ENCODE data around the gene AMER3.
"Not testable (repeated sequence)": the region's sequence is repeated elsewhere in the genome, so short reads cannot be mapped to it uniquely, and the experiment has no call there.

The AMER3 gene, protein sequence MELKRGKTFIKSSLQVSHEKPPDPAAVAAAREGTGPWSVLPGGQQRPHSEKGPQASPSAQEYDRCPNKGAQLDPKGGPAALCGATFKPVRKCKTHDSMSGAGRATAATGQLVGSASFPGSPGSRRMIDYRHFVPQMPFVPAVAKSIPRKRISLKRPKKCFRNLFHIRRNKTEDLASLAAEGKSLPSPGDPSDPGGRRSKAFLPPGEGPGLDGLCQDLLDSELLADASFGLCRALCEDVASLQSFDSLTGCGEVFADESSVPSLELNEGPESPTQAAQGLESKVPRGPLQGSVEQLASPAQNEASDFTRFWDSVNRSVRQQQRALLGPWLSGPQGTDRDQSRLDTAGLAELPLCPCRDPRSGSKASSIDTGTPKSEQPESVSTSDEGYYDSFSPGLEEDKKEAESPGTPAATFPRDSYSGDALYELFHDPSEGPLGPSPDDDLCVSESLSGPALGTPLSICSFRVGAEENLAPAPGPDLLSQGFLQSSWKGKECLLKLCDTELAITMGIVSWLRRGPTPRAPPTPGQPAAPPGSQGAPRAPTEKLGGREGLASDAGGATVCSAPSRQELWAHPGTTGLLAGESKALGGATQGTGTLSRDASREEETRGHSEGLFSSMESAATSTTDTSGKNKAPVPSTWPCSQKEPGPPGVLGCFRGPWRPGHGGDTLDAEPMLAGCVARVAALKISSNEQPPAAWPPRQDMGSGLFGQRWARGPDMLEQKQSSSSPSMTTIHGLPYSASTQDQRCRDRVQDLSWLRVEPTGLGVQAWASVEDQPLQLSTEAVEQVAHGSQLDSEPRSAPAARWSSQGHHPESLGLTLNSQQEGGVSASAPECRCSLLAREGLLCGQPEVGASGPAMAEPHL

DNA sequence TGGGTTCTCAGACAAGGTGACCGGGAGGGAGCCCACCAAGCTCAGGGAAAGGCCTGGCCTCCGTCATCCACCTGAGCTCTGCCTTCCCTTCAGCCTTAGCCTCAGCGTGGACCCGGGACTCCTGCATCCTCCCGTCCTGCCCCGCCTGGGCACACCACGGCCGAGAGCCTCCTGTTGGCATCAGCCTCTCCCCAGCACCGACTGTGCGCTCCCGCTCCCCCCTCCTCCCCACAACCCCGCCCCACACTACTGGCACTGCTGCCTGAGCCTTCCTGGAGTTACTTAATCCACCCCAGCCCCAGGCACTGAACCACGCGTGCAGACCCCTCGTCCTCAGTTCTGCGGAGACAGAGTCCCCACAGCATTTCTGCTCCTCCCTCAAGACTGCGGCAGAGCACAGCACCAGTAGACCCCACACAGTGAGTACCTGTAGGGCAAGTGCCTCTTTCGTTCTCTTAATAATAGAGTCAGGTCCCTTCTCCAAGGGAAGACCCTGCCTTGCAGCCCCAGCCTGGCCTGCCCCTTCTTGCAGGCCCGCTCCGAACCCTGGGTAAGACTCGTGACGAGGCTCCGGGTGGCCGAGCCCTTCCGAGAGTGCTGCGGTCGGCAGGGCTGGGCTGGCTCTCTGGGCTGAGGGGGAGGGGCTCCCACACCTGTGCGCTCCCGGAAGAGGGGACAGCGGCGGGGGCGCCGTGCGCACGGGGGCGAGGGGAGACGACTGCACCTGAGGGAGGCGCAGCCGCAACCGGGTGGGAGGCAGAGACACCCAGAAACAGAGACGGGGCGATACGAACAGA lies at the start of gene AMER3:
Gene AMER3, plus strand, starts transcription at position 285 of the 797 bp plus-strand sequence. CDS start 6,533 bp downstream, outside the sequence.
- in situ Hi-C loops (cut with MboI; ENCODE audit: low sequenced_read_pairs, unreplicated experiment): no loop called here
- TF ChIP-seq, protein P1, sequence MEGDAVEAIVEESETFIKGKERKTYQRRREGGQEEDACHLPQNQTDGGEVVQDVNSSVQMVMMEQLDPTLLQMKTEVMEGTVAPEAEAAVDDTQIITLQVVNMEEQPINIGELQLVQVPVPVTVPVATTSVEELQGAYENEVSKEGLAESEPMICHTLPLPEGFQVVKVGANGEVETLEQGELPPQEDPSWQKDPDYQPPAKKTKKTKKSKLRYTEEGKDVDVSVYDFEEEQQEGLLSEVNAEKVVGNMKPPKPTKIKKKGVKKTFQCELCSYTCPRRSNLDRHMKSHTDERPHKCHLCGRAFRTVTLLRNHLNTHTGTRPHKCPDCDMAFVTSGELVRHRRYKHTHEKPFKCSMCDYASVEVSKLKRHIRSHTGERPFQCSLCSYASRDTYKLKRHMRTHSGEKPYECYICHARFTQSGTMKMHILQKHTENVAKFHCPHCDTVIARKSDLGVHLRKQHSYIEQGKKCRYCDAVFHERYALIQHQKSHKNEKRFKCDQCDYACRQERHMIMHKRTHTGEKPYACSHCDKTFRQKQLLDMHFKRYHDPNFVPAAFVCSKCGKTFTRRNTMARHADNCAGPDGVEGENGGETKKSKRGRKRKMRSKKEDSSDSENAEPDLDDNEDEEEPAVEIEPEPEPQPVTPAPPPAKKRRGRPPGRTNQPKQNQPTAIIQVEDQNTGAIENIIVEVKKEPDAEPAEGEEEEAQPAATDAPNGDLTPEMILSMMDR (IDR thresholded peaks at IDR 0.05; ENCODE audit: borderline replicate concordance, control extremely low read depth, extremely low read depth, insufficient read depth, missing control alignments): no peak
- DNase-seq (ENCODE audit: low spot score): no peak

DNA sequence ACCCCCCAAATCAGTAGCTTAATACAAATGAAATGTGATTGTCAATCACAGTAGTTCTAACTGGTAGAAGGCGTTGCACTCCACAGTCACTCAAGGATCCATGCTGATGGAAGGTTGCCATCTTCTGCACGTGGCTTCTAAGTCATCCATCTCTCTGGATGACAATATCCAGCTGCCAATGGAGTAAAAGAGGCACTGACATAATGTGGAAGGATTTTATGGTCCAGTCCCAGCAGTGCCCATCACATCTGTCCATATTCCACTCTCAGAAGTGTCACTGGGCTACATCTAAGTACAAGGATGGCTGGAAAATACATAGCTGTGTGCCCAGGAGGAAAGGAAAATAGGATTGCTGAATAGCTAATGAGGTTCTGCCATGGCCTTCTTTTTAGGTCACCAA lies 40.5 kb upstream of the AMER3 start:
- in situ Hi-C loops (cut with MboI; ENCODE audit: low sequenced_read_pairs, unreplicated experiment): not testable (repeated sequence)

DNA sequence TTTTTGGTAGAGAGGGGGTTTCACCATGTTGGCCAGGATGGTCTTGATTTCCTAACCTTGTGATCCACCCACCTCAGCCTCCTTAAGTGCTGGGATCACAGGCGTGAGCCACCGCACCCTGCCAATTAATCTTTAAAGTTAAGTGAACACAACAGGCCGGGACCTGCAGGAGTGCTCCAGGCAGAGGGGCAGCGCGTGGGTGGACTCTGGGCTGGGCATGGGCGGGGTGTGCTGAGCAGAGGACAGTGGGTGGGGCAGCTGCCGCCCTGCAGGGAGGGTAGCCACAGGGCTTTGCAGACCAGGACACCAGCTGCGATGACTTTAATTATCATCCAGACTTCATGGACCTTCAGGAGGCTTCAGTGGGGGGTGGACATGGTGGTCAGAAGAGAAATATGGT lies 35.3 kb upstream of the AMER3 start:
- TF ChIP-seq, protein P1 (IDR thresholded peaks at IDR 0.05; ENCODE audit: borderline replicate concordance, control extremely low read depth, extremely low read depth, insufficient read depth, missing control alignments): no peak
- DNase-seq (ENCODE audit: low spot score): no peak
- in situ Hi-C loops (cut with MboI; ENCODE audit: low sequenced_read_pairs, unreplicated experiment): no loop called here

More for the DNA sequence above, 40.5 kb upstream of the AMER3 start:
- not testable (repeated sequence) for DNase-seq (ENCODE audit: low spot score)

DNA sequence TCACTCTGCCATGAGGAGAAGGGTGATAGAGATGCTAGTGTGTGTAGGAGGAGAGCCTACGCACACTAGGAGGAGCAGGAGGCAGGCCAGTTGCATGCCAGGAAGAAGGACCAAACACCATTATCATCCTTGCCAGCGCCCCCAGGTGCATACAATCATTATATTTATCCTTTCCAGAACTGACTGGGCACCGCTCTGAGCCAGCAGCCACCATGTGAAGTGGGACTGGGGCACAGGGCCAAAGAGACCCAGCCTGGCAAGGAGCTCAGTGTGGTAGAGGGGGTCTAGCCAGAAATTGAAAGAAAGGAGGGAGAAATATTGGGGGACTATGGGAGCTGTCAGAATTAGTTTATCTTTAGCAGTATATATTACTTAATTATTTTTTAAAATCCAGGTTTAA lies 34.8 kb upstream of the AMER3 start:
- in situ Hi-C loops (cut with MboI; ENCODE audit: low sequenced_read_pairs, unreplicated experiment): no loop called here

DNA sequence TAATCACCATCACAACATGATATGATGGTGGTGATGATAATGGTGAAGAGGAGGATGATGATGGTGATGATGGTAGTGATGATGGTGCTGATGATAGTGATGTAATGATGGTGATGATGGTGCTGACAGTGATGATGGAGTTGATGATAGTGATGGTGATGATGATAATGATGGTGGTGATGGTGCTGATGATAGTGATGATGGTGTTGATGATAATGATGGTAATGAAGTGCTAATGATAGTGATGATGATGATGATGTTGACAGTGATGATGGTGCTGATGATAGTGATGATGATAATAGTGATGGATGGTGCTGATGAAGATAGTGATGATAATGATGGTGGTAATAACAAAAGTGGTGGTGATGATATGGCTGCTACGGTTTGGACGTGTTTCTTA lies 30.9 kb upstream of the AMER3 start:
- TF ChIP-seq, protein P1 (IDR thresholded peaks at IDR 0.05; ENCODE audit: borderline replicate concordance, control extremely low read depth, extremely low read depth, insufficient read depth, missing control alignments): no peak
- DNase-seq (ENCODE audit: low spot score): no peak
- in situ Hi-C loops (cut with MboI; ENCODE audit: low sequenced_read_pairs, unreplicated experiment): no loop called here

More for the DNA sequence above, 34.8 kb upstream of the AMER3 start:
- DNase-seq (ENCODE audit: low spot score): no peak
- TF ChIP-seq, protein P1 (IDR thresholded peaks at IDR 0.05; ENCODE audit: borderline replicate concordance, control extremely low read depth, extremely low read depth, insufficient read depth, missing control alignments): no peak

DNA sequence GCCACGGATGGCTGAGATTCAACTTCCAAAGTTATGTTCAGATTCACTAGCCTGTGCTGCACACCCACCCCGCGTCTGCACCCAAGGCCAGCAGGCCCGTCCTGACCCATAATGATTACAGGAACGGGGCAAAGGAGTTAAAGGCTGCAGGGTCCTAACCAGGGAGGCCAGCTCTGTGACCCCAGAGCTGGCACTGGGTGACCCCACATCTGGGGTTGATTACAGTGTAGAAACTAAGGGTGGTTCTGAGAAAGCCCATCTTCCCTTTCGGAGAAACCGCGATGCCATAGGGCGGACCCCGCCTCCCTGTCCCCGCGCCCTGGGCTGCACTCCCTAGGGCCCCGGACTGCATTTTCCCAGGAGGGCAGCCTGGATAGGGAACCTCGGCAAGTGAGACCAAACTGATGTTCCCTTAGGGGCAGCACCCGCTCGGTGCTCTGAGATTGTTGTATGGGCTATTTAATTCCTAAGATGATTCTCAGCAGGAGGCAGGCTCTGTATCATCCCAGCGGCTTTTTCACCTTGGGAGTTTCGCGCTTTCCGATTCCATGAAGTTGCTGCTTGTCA lies 28.6 kb upstream of the AMER3 start:
- no peak for DNase-seq (ENCODE audit: low spot score)
- TF ChIP-seq, protein P1 (IDR thresholded peaks at IDR 0.05; ENCODE audit: borderline replicate concordance, control extremely low read depth, extremely low read depth, insufficient read depth, missing control alignments): no peak
- in situ Hi-C loops (cut with MboI; ENCODE audit: low sequenced_read_pairs, unreplicated experiment): no loop called here
